A375 (cell line): ENCODE data around the gene GPR152. TPM values are rescaled to one million over a fixed set of nuclear protein-coding genes. Genes with fewer than 3 reads are reported as not detected.

ENCODE experiments used
- small RNA-seq: library from RNA; depleted of rRNA; stranded (forward); fragments of <200 nt; gene quantifications from one replicate; pipeline ENCODE3, GENCODE V24; 2014
- total RNA-seq: library from RNA; depleted of rRNA; stranded (reverse); fragments of >200 nt; shearing (Covaris generic); gene quantifications from 2 replicates; pipeline ENCODE4 v1.2.3, GENCODE V29; 2014; rRNA removed

Gene GPR152, protein sequence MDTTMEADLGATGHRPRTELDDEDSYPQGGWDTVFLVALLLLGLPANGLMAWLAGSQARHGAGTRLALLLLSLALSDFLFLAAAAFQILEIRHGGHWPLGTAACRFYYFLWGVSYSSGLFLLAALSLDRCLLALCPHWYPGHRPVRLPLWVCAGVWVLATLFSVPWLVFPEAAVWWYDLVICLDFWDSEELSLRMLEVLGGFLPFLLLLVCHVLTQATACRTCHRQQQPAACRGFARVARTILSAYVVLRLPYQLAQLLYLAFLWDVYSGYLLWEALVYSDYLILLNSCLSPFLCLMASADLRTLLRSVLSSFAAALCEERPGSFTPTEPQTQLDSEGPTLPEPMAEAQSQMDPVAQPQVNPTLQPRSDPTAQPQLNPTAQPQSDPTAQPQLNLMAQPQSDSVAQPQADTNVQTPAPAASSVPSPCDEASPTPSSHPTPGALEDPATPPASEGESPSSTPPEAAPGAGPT
- not detected in 2 replicates for total RNA-seq

DNA sequence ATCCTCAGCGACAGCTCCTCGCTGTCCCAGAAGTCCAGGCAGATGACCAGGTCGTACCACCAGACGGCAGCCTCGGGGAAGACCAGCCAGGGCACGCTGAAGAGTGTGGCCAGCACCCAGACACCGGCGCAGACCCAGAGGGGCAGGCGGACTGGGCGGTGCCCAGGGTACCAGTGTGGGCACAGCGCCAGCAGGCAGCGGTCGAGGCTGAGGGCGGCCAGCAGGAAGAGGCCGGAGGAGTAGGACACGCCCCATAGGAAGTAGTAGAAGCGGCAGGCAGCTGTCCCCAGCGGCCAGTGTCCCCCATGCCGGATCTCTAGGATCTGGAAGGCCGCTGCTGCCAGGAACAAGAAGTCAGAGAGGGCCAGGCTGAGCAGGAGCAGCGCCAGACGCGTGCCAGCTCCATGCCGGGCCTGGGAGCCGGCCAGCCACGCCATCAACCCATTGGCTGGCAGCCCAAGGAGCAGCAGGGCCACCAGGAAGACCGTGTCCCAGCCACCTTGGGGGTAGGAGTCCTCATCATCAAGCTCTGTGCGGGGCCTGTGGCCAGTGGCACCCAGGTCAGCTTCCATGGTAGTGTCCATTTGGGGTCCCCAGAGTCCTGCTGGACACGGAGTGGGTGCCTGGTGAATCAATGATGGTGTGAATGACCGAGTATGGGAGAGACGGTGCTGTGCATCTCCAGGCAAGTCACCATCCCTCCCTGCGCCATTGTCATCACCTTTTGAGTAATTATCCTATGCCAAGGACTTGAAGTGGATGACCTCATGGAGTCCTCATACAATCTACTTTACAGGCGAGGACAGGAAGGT is at the start of gene GPR152:
TSS of gene GPR152 (minus strand) at position 589 of the 812 bp plus-strand sequence. CDS start at position 584, 5 bp downstream.

DNA sequence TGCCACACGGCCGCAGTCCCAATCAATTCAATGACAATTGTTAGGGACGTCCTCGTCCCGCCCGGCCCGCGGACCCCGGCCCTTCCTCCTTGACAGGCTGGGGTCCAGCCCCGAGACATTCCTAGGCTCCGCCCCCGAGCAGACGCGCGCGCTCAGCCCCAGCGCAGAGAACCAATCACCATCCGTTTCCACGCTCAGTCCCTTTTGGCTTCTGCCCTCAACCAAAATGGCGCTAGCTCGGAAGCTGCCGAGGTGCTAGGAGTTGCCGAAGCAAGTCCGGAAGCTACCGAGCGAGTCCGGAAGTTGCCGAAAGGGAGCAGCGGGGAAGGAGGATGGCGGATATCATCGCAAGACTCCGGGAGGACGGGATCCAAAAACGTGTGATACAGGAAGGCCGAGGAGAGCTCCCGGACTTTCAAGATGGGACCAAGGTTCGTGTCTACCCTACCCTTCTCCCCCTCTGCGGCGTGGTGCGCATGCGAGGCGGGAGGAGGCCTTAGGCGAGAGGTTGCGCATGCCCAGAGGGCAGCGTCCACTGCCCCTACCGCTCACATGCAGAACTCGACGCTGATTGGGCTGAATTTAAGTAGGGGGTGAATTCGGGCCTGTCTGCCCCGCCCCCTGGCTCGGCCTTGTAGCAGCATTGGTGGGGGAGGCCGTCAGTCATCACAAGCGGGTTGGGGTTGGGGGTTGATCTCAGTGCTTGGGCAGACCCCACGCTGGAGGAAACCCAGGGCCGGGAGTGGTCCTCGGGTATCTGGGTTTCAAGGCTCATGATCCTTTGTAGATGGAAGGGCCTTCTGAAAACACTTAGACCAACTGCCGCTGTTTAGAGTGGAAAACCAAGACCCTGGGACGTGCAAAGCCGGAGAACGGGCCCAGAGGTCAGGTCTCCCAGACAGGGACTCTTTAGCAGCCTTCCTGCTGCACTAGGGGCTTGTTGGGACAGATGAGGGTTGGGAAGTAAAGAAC is 30.6 kb upstream of the GPR152 start, which contains the start of gene AIP:
TSS of gene AIP (plus strand) at position 200 of the 972 bp plus-strand sequence. CDS start at position 333, 133 bp downstream.

DNA sequence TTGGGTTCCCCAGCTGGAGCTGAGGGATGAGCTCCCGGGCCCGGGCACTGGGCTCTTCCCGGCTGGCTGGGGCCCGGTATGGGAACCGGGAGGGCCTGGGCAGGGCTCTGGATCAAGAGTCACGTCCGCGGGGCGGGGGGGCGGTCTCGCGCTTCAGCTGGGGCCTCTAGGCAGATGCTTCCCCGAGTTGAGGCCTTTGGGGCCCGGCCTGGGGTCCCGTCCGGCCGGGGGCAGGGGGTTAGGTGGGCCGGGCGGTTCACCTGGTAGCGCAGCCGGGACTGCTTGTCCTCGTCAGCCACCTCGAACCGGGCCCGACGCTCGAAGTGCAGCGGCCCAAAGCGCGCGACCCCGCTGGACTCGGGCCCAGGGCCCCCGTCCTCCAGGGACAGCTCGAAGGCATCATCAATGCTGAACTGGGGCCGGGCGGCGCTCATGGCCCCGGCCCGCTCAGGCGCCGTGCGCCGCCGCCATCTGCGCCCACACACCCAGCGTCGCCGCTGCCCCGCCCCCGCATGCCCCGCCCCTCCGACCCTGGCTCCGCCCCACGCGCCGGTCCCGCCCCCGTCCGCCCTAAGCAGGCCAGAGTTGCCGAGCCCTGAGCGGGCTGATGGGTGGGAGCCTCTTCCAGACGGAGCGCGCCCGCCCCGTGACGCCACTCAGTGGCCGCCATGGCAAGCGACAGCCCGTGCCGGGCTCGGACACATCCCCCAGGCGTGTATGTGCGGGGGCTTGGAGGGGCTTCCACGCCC is 16.4 kb upstream of the GPR152 start, which contains the start of gene TMEM134:
TSS of gene TMEM134 (minus strand) at position 493 of the 749 bp plus-strand sequence. CDS start at position 434, 59 bp downstream.

DNA sequence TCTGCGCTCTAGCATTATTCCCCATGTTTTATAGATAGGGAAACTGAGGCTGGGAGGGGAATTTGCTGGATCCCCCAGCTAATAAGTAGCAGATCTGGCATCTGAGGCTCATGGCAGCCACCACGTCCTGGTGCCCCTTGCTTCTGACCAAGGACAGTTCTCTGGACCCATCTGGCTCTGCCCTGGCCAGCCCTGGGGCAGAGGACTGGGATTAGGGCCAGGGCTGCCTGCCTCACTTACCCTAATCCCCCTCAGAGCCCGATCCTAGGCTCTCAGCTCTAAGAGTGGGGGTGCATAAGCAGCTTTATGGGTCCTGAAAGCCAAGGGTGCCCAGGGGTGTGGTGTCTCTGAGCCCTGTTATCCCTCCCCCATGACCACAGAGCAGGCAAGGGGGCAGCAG is 2.5 kb upstream of the GPR152 start, which contains the start of gene CABP4:
TSS of gene CABP4 (plus strand) at position 301 of the 400 bp plus-strand sequence. CDS start at position 371, 70 bp downstream.

DNA sequence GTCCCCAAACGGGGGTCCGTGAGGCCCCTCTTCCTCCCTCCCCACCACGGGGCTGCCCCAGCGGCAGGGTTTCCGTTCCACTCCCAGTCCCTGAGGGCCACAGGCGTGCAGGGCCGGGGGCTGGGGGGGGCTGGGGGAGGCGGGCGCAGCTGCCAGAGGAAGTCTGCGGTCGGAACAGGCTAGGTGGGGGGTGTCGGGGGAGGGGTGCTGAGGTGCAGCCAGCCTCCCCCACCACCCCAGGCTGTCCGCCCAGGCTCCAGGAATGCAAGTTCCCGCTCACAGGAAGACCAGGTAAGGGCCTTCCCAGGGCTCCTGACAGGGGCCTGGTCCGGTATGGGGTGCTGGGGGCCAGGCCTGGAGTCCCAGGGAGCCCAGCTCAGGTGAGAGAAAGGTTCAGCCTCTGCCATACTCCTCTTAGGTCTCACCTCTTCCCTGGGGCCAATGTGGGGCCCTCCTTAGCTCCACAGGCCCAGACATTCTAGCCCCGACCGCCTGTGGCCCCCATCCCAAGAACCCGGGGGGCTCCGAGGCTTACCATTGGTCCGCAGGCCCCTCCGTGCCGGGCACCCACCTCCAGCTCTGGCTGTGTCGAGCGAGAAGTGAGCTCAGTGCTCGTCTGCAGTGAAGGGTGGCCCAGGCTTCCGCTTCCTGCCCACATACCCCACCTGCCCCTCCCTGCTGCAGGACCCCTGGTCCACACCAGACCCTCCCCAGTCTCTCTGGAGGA is 15.3 kb downstream of the GPR152 start, which contains the start of gene PTPRCAP:
TSS of gene PTPRCAP (minus strand) at position 601 of the 727 bp plus-strand sequence. CDS start at position 538, 63 bp downstream.

DNA sequence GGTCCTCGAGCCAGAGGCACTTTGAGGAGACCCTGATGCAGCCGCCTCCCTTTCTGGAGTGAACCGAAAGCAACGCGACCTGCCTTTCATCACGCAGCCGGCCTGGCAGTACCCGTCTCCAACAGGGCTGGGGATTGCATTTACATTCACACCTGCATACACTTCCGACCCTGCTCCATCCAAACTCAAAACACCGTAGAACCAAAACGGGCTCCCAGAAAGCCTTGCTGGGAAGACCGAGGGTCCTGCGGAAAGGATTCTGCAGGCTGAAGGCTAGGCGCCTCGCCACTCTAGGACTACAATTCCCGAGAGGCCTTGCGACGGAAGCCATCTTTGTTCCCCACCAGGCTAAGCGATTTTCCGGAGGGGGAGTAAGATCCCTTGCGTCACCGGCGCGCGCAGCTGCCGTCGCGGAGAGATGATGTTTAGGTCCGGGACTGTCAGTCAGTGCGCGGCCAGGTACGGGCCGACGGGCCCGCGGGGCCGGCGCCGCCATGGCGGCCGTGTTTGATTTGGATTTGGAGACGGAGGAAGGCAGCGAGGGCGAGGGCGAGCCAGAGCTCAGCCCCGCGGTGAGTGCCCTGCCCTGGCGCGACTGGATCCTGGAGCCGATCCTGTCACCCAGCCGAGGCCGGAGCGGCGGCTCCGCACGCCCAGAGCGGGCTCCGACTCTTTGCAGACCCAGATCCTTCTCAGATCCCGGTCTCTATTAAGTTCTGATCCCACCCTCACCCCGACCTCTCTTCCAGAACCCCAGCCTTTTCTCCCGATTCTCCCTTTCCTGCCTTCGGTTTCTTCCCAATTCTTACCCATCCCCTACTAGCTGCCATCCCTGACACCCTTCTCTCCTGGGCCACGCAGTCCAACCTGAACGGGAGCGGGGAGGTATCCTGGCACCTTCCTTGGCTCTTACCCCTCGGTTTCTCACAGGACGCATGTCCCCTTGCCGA is 24.2 kb downstream of the GPR152 start, which contains the start of gene RPS6KB2:
TSS of gene RPS6KB2 (plus strand) at position 443 of the 950 bp plus-strand sequence. CDS start at position 495, 52 bp downstream.

DNA sequence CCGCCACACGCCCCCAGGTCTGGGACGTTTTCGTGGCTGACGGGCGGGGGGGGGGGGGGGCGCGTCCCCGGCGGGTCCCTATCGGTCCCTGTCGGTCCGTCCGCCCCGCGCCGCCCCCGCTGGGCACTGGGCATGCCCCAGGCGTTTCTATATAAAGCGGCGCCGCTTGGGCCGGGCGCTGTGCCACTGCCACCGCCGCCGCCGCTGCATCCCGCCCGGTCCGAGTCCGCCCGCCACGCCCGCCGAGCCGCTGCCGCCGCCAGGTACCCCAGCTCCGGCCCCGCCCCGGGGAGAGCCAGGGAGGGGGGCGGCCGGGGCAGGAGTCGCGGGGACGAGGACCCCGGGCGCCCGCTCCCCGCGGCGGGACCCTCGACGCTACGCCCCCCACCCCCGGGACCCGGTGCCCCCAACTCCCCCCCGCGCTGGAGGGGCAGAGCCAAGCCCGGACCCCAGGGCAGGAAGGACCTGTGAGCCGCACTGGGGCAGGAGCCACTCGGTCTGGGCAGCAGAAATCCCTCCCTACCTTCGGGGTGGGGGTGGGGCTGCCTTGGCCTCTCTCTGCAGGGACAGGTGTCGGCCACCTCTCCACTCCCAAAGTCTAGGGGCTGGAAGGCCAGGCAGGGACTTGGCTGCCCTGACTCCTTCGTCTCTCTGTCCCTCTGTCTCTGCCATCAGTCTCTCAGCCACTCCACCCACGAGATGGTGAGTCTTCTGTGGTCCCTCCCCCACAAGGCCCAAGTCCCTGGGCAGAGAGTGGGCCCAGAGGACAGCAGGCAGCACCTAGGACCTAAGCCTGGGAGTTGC is 36.8 kb downstream of the GPR152 start, which contains the start of gene CARNS1:
TSS of gene CARNS1 (plus strand) at position 178 of the 804 bp plus-strand sequence. CDS start at position 700, 522 bp downstream.

DNA sequence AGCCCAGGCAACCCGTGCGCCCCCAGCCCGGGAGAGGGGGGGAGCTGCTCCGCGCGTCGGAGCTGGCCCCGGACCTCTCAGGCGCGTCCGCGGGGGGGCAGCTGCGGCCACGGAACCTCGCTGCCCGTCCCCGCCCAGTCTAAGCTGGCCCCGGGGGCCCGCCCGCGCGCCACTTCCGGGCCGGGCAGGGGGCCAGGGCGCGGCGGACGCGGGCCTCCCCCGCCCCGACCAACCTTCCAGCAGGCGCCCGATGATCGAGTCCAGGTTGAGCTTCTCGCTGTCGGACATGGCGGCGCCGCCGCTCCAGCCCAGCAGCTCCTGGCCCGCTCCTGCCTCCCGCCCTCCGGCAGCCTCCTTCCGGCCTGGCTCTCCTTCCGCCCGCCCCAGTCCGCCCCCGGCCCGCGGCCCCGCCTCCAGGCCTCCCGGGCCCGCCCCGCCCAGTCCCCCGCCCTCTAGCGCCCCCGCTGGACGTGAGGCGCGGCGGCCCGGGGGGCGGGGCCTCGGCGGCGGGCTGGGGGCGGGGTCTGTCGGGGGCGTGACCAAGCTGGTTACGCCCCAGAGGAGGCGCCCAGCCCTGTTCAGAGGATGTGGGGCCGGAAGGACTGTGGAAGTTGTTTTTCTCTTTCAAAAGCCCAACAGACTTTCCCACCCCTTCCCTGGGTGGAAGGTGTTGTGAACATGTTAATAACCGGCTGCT is 50.9 kb downstream of the GPR152 start, which contains the start of gene PPP1CA:
TSS of gene PPP1CA (minus strand) at position 364 of the 697 bp plus-strand sequence. CDS start at position 288, 76 bp downstream.

Small RNA genes within 50 kb of the gene (small RNA-seq; reads per million reads assigned to genes)
- not detected for gene MIR6752

Other genes with a start within 250 kb of the GPR152 start
- 49.9 and 70.0 TPM in 2 replicates for gene GRK2, start 186.3 kb downstream of the GPR152 start, total RNA-seq
- 39.2 and 48.4 TPM in 2 replicates for gene ANKRD13D, start 163.4 kb downstream of the GPR152 start, total RNA-seq
- 10.7 and 20.0 TPM in 2 replicates for gene SSH3, start 149.2 kb downstream of the GPR152 start, total RNA-seq
- gene POLD4, start 99.2 kb downstream of the GPR152 start, total RNA-seq = 110 and 118 TPM in 2 replicates
- 14.1 and 19.9 TPM in 2 replicates for gene CLCF1, start 79.1 kb downstream of the GPR152 start, total RNA-seq
- gene RAD9A, start 60.7 kb downstream of the GPR152 start, total RNA-seq = 14.7 and 15.6 TPM in 2 replicates
- 177 and 183 TPM in 2 replicates for gene PPP1CA, start 50.9 kb downstream of the GPR152 start, total RNA-seq
- gene TBC1D10C, start 48.6 kb downstream of the GPR152 start, total RNA-seq = 0.34 TPM in 2 replicates
- gene CARNS1, start 37.1 kb downstream of the GPR152 start, total RNA-seq = 0.03 and 0.26 TPM in 2 replicates
- 71.7 and 98.8 TPM in 2 replicates for gene RPS6KB2, start 24.2 kb downstream of the GPR152 start, total RNA-seq
- gene PTPRCAP, start 15.0 kb downstream of the GPR152 start, total RNA-seq = 0.96 and 1.4 TPM in 2 replicates
- gene CORO1B, start 9.3 kb downstream of the GPR152 start, total RNA-seq = 110 and 122 TPM in 2 replicates
- gene CABP4, start 2.6 kb upstream of the GPR152 start, total RNA-seq = 0.15 TPM in 1 of 2 replicates, not detected in the other
- 38.2 and 55.7 TPM in 2 replicates for gene TMEM134, start 16.5 kb upstream of the GPR152 start, total RNA-seq
- gene AIP, start 30.3 kb upstream of the GPR152 start, total RNA-seq = 182 and 192 TPM in 2 replicates
- 42.1 and 54.4 TPM in 2 replicates for gene PITPNM1, start 52.6 kb upstream of the GPR152 start, total RNA-seq
- 35.2 and 35.9 TPM in 2 replicates for gene CDK2AP2, start 55.4 kb upstream of the GPR152 start, total RNA-seq
- gene CABP2, start 70.7 kb upstream of the GPR152 start, total RNA-seq = not detected in 2 replicates
- gene GSTP1, start 131.1 kb upstream of the GPR152 start, total RNA-seq = 1,098 and 1,233 TPM in 2 replicates
- gene NDUFV1, start 154.2 kb upstream of the GPR152 start, total RNA-seq = 310 and 343 TPM in 2 replicates
- 13.8 and 25.0 TPM in 2 replicates for gene NUDT8, start 177.2 kb upstream of the GPR152 start, total RNA-seq
- not detected in 2 replicates for gene TBX10, start 187.0 kb upstream of the GPR152 start, total RNA-seq
- gene ACY3, start 198.0 kb upstream of the GPR152 start, total RNA-seq = 0.13 TPM in 1 of 2 replicates, not detected in the other
- not detected in 2 replicates for gene ALDH3B2, start 221.9 kb upstream of the GPR152 start, total RNA-seq